NCI-H774 (cell line): ENCODE measurements around the gene MAPK4.
"Not testable (repeated sequence)": the region's sequence is repeated elsewhere in the genome, so short reads cannot be mapped to it uniquely, and the experiment has no call there.

Experiments used
- DNase-seq: peaks from one replicate; lab custom pipeline; 2025; lab: John Stamatoyannopoulos, UW

The MAPK4 gene

DNA sequence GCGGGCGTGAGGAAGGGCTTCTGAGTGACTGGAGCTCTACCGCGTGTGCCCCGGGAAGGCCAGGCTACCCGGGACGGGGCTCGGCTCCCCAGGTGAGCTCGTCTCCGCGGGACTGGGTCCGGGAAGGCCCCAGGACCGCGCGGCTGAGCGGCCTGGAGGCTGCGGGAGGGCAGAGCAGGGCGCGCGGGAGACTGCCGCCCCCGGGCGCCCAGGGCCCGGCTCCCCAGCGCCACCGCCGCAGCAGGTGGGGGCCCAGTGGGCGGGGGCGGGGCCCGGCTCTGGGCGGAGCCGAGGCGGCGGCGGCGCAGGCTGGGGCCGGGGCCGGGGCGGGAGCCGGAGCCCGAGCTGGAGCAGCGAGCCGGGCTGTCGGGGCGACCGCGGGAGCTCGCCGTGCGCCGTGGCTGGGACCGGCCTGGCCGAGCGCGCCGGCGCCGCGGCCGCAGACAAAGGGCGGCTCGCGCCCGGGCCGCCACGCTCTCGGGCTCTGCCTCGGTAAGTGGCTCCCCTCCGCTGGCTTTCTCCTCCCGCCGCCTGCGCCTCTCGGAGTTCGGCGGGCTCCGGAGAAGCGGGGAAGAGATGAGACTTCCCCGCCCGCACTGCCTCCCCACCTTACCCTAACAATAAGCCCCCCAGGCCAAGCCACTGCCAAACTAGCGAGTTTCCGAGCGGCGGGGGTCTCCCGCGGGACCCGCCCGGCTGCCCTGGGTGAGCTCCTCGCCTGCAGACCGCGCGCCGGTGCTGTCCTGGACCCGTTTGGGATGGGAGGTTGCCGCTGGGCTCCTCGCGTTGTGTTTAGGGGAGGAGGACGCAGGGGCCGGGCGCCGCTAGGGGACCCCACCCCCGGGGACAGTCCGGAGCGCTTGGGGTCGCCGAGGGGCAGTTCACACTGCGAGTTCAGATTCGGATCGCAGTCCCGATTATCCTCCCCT lies at the start of gene MAPK4:
TSS of gene MAPK4 (plus strand) at position 336 of the 929 bp plus-strand sequence. CDS start 103,872 bp downstream, outside the sequence.
- peak; percentile 64 for DNase-seq

DNA sequence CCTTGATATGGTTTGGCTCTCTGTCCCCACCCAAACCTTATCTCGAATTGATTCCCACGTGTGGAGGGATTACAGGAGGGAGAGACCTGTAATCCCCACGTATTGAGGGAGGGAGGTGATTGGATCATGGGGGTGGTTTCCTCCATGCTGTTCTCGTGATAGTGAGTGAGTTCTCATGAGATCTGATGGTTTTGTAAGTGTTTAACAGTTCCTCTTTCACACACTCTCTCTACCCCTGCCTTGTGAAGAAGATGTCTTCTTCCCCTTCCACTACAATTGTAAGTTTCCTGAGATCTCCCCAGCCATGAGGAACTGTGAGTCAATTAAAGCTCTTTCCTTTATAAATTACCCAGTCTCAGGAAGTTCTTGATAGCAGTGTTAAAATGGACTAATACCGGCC lies 42.6 kb upstream of the MAPK4 start:
- DNase-seq: not testable (repeated sequence)

- no peak for DNase-seq
These were observed 40.9 kb upstream of the MAPK4 start for GRCh38 chr18:50518787-50519546.

- no peak for DNase-seq
These were observed 36.7 kb upstream of the MAPK4 start for GRCh38 chr18:50523165-50523564.

- peak; percentile 13 for DNase-seq
These were observed 32.1 kb upstream of the MAPK4 start for GRCh38 chr18:50527636-50528307.

GRCh38 chr18:50528806-50529205 lies 31.1 kb upstream of the MAPK4 start:
- DNase-seq: no peak

DNA sequence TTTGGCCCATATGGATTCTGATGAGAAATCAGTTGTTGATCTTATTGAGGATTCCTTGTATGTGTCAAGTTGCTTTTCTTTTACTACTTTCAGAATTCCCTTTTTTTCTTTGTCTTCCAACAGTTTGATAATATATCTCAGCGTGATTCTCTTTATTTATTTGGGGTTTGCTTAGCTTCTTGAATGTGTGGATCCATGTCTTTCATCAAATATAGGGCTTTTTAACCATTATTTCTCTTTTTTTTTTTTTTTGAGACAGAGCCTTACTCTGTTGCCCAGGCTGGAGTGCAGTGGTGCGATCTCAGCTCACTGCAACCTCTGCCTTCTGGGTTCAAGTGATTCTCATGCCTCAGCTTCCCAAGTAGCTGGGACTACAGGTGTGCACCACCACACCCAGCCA lies 26.1 kb upstream of the MAPK4 start:
- DNase-seq: not testable (repeated sequence)

GRCh38 chr18:50544476-50544875 lies 15.4 kb upstream of the MAPK4 start:
- not testable (repeated sequence) for DNase-seq

DNA sequence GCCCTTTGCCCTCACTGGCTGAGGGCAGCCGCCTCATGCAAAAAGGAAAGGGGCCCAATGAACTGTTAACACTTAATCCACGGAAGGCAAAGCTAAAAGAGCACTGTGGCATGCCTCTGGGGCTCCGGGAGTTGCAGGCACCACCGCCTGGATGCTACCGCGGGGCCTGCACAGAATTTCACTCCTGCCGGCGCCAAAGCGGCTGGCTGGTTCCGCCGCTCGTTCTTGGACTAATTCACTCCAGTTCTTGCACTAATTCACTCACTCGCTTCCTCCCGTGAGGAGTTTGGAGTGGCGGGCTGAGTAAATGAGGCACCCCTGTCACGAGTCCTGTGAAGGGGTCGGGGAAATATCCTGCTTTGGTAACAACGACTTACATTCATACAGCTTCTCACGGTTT lies 14.0 kb upstream of the MAPK4 start:
- DNase-seq: no peak

- no peak for DNase-seq
These were observed 11.7 kb upstream of the MAPK4 start for GRCh38 chr18:50548160-50548559.

DNA sequence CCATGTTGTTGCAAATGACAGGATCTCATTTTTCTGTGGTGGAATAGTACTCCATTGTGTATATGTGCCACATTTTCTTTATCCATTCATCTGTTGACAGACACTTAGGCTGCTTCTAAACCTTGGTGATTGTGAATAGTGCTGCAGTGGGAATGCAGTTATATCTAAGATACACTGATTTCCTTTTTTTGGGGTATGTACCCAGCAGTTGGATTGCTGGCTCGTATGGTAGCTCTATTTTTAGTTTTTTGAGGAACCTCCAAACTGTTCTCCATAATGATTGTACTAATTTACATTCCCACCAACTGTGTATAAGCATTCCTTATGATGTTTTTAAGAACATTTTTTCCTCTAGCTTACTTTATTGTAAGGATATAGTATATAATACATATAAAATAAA lies 8.2 kb upstream of the MAPK4 start:
- DNase-seq: not testable (repeated sequence)

GRCh38 chr18:50558157-50558556 lies 1.7 kb upstream of the MAPK4 start:
- DNase-seq: no peak

DNA sequence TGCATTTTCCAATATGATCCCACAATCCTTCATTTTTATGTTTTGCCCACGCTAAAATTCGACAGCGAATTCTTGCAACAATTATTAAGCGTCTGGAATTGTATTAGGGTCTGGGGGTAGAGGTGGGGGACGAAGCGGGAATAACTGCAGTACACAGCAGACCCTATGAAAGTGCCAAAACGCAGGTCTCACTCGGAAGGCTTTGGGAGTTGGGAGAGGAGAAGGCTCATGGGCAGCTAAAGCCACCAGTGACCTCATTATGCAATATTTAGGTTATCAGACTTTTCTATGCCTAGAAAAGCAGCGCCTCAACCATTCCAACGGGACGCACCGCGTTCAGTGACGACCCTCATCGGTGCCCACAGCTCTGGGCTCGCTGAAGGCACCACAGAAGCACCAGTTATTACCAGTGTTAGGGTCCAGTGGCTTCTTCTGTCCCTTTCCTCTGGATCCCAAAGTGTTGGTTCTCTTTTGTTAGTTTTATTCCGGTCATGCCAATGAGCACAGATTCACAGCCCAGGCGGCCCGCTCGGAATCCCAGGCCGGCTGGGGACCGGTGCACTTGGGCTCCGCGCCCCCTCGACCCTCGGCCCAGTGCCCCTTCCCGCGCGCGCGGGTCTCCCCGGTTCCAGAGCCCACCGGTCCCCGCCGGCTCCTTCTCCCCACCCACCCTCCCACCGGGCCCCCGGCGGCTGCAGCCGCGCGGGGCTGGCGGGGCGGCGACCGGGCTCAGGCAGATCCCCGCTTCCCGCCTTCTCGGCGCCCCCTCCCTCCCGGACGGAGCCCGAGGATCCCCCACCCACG lies 737 bp upstream of the MAPK4 start:
- no peak for DNase-seq

DNA sequence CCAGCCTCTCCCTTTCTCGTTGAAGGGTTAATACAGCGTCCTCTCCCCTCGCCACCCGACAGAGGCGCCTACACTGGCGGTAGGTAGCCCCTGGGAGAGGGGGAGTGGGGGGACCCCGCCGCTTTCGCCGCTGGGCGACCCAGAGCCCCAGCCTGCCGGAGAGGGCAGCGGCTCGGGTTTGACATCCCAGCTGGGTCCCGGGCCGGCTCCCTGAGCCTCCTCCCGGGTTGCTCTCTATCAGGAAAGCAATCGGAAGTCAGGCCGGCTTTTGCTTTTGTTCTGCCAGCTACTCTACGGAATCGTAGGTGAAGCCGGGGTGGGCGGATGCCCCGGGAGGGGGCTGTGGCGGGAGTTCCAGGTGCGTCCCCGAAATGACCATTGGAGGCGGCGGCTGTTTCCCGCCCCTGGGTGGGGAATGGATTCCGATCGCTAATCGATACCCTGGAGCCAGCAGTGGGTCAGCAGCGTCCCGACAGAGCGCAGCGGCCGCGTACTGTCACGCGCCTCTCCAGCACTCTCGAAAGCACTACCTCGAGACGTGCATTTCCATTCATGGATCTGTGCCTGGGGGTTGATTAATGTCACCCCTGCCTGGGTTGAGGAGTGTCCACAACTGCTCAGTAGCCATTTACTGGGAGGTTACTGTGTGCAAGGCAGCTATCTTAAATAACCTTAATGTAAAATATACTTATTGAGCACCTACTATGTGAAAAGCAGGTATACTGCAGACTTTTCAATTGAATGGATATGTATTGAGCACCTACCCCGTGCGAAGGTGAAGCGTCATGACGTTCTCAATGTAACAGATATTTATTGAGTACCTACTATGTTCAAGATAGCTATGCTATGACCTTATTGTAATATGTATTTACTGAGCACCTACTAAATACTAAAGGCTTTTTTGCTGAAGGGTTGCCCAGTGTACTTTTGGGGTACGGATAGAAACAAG lies 1.1 kb downstream of the MAPK4 start:
- no peak for DNase-seq

- DNase-seq: not testable (repeated sequence)
These were observed 2.4 kb downstream of the MAPK4 start for GRCh38 chr18:50562258-50562657.

GRCh38 chr18:50562686-50563085 lies 2.8 kb downstream of the MAPK4 start:
- DNase-seq: no peak

- DNase-seq: no peak
These were observed 3.5 kb downstream of the MAPK4 start for GRCh38 chr18:50563376-50563775.

DNA sequence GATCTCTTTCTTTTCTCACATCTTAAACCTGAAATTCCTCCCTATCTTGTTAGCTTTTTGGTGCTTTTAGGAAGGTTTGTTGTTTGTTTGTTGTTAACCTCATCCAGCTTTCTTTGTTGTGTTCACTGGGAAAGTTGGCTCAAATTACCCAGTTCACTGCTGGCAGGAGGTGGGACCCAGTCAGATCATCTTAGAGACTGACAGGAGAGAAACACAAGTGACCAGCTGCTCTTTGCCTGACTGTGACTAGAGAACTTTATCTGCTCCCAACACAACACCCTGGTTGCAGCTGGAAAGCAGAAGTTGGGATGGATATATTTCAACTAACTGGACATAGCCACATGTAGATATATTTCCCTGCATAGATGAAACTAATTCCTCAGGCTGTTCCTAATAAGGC lies 10.0 kb downstream of the MAPK4 start:
- DNase-seq: no peak

- DNase-seq: no peak
These were observed 11.7 kb downstream of the MAPK4 start for GRCh38 chr18:50571606-50572005.

- DNase-seq: not testable (repeated sequence)
These were observed 13.3 kb downstream of the MAPK4 start for GRCh38 chr18:50573196-50573595.
